ENCODE data around the gene TTC33.
"Not testable (repeated sequence)": the region's sequence is repeated elsewhere in the genome, so short reads cannot be mapped to it uniquely, and the experiment has no call there.

TTC33 gene

GRCh38 chr5:40716590-40716989, 39.2 kb downstream of the TTC33 start:
- no peak for DNase-seq (ENCODE audit: low read depth in 2 of 2)

GRCh38 chr5:40716000-40716399, 39.8 kb downstream of the TTC33 start:
- no peak for DNase-seq (ENCODE audit: low read depth in 2 of 2)

GRCh38 chr5:40714001-40714400, 41.8 kb downstream of the TTC33 start:
- no peak for DNase-seq (ENCODE audit: low read depth in 2 of 2)

GRCh38 chr5:40710575-40710974, 45.2 kb downstream of the TTC33 start:
- DNase-seq (ENCODE audit: low read depth in 2 of 2): not testable (repeated sequence)

- DNase-seq (ENCODE audit: low read depth in 2 of 2): not testable (repeated sequence)
These were observed 50.3 kb downstream of the TTC33 start for GRCh38 chr5:40705484-40705883.

- DNase-seq (ENCODE audit: low read depth in 2 of 2): not testable (repeated sequence)
These were observed 53.7 kb downstream of the TTC33 start for GRCh38 chr5:40702027-40702426.

GRCh38 chr5:40700116-40700782, 55.5 kb downstream of the TTC33 start:
- no peak for DNase-seq (ENCODE audit: low read depth in 2 of 2)

GRCh38 chr5:40694433-40694832, 61.3 kb downstream of the TTC33 start:
- no peak for DNase-seq (ENCODE audit: low read depth in 2 of 2)

- no peak for DNase-seq (ENCODE audit: low read depth in 2 of 2)
These were observed 63.9 kb downstream of the TTC33 start for GRCh38 chr5:40691894-40692293.

- DNase-seq (ENCODE audit: low read depth in 2 of 2): no peak
These were observed 65.5 kb downstream of the TTC33 start for GRCh38 chr5:40690267-40690666.

- no peak for DNase-seq (ENCODE audit: low read depth in 2 of 2)
These were observed 66.3 kb downstream of the TTC33 start for GRCh38 chr5:40689438-40689837.

GRCh38 chr5:40688996-40689395, 66.8 kb downstream of the TTC33 start:
- DNase-seq (ENCODE audit: low read depth in 2 of 2): no peak

- DNase-seq (ENCODE audit: low read depth in 2 of 2): peak; percentile 75 to 77
These were observed 67.5 kb downstream of the TTC33 start for GRCh38 chr5:40688127-40688761.

- DNase-seq (ENCODE audit: low read depth in 2 of 2): no peak
These were observed 68.4 kb downstream of the TTC33 start for GRCh38 chr5:40687321-40687720.

GRCh38 chr5:40685976-40686486, 69.7 kb downstream of the TTC33 start:
- DNase-seq (ENCODE audit: low read depth in 2 of 2): no peak

GRCh38 chr5:40685193-40685592, 70.6 kb downstream of the TTC33 start:
- no peak for DNase-seq (ENCODE audit: low read depth in 2 of 2)

GRCh38 chr5:40683305-40683704, 72.5 kb downstream of the TTC33 start:
- DNase-seq (ENCODE audit: low read depth in 2 of 2): no peak

- DNase-seq (ENCODE audit: low read depth in 2 of 2): no peak
These were observed 73.4 kb downstream of the TTC33 start for GRCh38 chr5:40682154-40683017.

- peak in 1 of 2 donors; percentile 25 for DNase-seq (ENCODE audit: low read depth in 2 of 2)
These were observed 74.2 kb downstream of the TTC33 start for GRCh38 chr5:40681363-40682153.

- peak; percentile 32 to 37 for DNase-seq (ENCODE audit: low read depth in 2 of 2)
These were observed 74.9 kb downstream of the TTC33 start for GRCh38 chr5:40680741-40681362.
